DOHH2 (cell line): Measurements from ENCODE around the gene SV2B.

ENCODE experiments used
- H3F3A ChIP-seq: fragments of 200-600 bp; sonication (generic), shearing (Covaris generic); 2 replicates; pipeline ENCODE4 v1.6.0; 2016; ENCODE audit warnings: antibody characterized with exemption, mild to moderate bottlenecking; ENCODE audit not compliant: control insufficient read depth, insufficient read depth
- H3K27ac ChIP-seq: fragments of 200-600 bp; sonication (generic); 2 replicates; pipeline ENCODE4 v1.5.1; 2014; ENCODE audit warnings: low read depth, mild to moderate bottlenecking, low read length, moderate library complexity
- H3K27me3 ChIP-seq: fragments of 200-600 bp; sonication (generic); 2 replicates; pipeline ENCODE4 v1.6.1; 2014; ENCODE audit warnings: mild to moderate bottlenecking, low read length, mixed read lengths; ENCODE audit not compliant: control insufficient read depth
- H3K36me3 ChIP-seq: fragments of 200-600 bp; sonication (generic); 2 replicates; pipeline ENCODE4 v1.6.1; 2014; ENCODE audit warnings: mild to moderate bottlenecking, low read length, moderate library complexity, mixed read lengths; ENCODE audit not compliant: control insufficient read depth
- H3K4me1 ChIP-seq: fragments of 200-600 bp; sonication (generic); 2 replicates; pipeline ENCODE4 v1.6.1; 2014; ENCODE audit warnings: mild to moderate bottlenecking, low read length, mixed read lengths; ENCODE audit not compliant: control insufficient read depth
- H3K4me2 ChIP-seq: fragments of 200-600 bp; sonication (generic); 2 replicates; pipeline ENCODE4 v1.6.0; 2014; ENCODE audit warnings: mild to moderate bottlenecking, low read length, moderate library complexity
- H3K4me3 ChIP-seq: fragments of 200-600 bp; sonication (generic); 2 replicates; pipeline ENCODE4 v1.5.1; 2014; ENCODE audit warnings: mild to moderate bottlenecking, low read length, mixed read lengths
- H3K79me2 ChIP-seq: fragments of 200-600 bp; sonication (generic); 2 replicates; pipeline ENCODE4 v1.6.1; 2014; ENCODE audit warnings: mild to moderate bottlenecking, low read length, mixed read lengths; ENCODE audit not compliant: control insufficient read depth
- H3K9me2 ChIP-seq: fragments of 200-600 bp; sonication (generic); replicated peaks from 2 replicates; pipeline ENCODE4 v1.6.1; 2014; ENCODE audit warnings: mild to moderate bottlenecking, low read length, mixed read lengths; ENCODE audit not compliant: control insufficient read depth
- H3K9me3 ChIP-seq: fragments of 200-600 bp; sonication (generic); 2 replicates; pipeline ENCODE4 v1.6.1; 2014; ENCODE audit warnings: antibody characterized with exemption, low read length, mixed read lengths; ENCODE audit not compliant: control insufficient read depth, insufficient read depth
- H4K20me1 ChIP-seq: fragments of 200-600 bp; sonication (generic); 2 replicates; pipeline ENCODE4 v1.6.0; 2014; ENCODE audit warnings: low read depth, mild to moderate bottlenecking, antibody characterized with exemption, low read length, moderate library complexity; ENCODE audit not compliant: control insufficient read depth, insufficient read depth
- CTCF ChIP-seq: fragments of 200-600 bp; sonication (generic); IDR thresholded peaks from one replicate; pipeline ENCODE4 v1.5.1; 2014; ENCODE audit warnings: antibody characterized with exemption, mild to moderate bottlenecking, low read depth, low read length; ENCODE audit not compliant: poor library complexity, severe bottlenecking
- EZH2phosphoT487 ChIP-seq: fragments of 200-600 bp; sonication (generic); IDR thresholded peaks from 2 replicates; pipeline ENCODE4 v1.6.1; 2017; ENCODE audit warnings: borderline replicate concordance, mild to moderate bottlenecking, antibody characterized with exemption, low read length, moderate library complexity, mixed read lengths

SV2B gene

GRCh38 chr15:91348752-91349500 lies 248.9 kb downstream of the SV2B start:
- Histone ChIP-seq H3K79me2 (no peaks in the 10 kb centered on the region), H3K4me3 (no peak overlapping the region), H3K4me2 (no peak overlapping the region), H3K27ac (no peak overlapping the region), H3K36me3 (no peaks in the 10 kb centered on the region), H3K9me3 (no peaks in the 10 kb centered on the region), H3F3A (no peaks in the 10 kb centered on the region), H3K27me3 (0 out of 2 replicates have a peak, but pooled peaks cover 2% of the 10 kb centered on the region), H4K20me1 (no peaks in the 10 kb centered on the region), H3K9me2 (no peaks in the 10 kb centered on the region), H3K4me1 (no peaks in the 10 kb centered on the region)
- TF ChIP-seq EZH2phosphoT487 (no peak), CTCF (no peak)
